Liver (tissue), 9 donors: ENCODE data around the gene YY1. TPM values are rescaled to one million over a fixed set of nuclear protein-coding genes. Genes with fewer than 3 reads are reported as not detected.
A peak's percentile ranks its signal among the peaks of the same experiment; 100 is the strongest.

Experiments used
- DNase-seq: peaks from one replicate; pipeline ENCODE4 v3.0.0-alpha.2; 2017; ENCODE audit warnings: low spot score
- H3K27ac ChIP-seq, 2 donors: one replicate each; pipeline ENCODE4 v1.7.0; 2013; ENCODE audit warnings: inconsistent platforms in 2 of 2, low read length in 2 of 2, control low read depth in 1 of 2, low read depth in 1 of 2, mild to moderate bottlenecking in 1 of 2
- H3K27me3 ChIP-seq, 4 donors: one replicate each; pipeline versions ENCODE4 v1.6.1 to v1.7.0; 2013; ENCODE audit warnings: low read length in 3 of 4, inconsistent platforms in 1 of 4, mild to moderate bottlenecking in 1 of 4, moderate library complexity in 1 of 4; ENCODE audit not compliant: control insufficient read depth in 4 of 4, insufficient read depth in 4 of 4
- H3K36me3 ChIP-seq, 4 donors: one replicate each; pipeline versions ENCODE4 v1.6.1 to v1.7.0; 2013; ENCODE audit warnings: low read length in 3 of 4, mild to moderate bottlenecking in 3 of 4, low read depth in 1 of 4, moderate library complexity in 1 of 4; ENCODE audit not compliant: control insufficient read depth in 4 of 4, insufficient read depth in 3 of 4
- H3K4me1 ChIP-seq, 4 donors: one replicate each; pipeline versions ENCODE4 v1.6.1 to v1.7.0; 2013; ENCODE audit warnings: low read length in 3 of 4, mild to moderate bottlenecking in 3 of 4, moderate library complexity in 1 of 4; ENCODE audit not compliant: control insufficient read depth in 4 of 4, insufficient read depth in 4 of 4
- H3K4me3 ChIP-seq, 3 donors: one replicate each; pipeline versions ENCODE4 v1.6.1 to v1.7.0; 2013; ENCODE audit warnings: low read length in 3 of 3, control low read depth in 1 of 3, low read depth in 1 of 3, mild to moderate bottlenecking in 1 of 3
- H3K9ac ChIP-seq, 2 donors: one replicate each; pipeline ENCODE4 v1.7.0; 2013; ENCODE audit warnings: low read length in 2 of 2, mild to moderate bottlenecking in 2 of 2, moderate library complexity in 2 of 2, control low read depth in 1 of 2, low read depth in 1 of 2
- H3K9me3 ChIP-seq, 4 donors: one replicate each; pipeline versions ENCODE4 v1.6.1 to v1.7.0; 2013; ENCODE audit warnings: low read length in 3 of 4; ENCODE audit not compliant: control insufficient read depth in 4 of 4
- ATF3 ChIP-seq: IDR thresholded peaks from 2 replicates; pipeline ENCODE4 v1.6.1; 2016; ENCODE audit warnings: antibody characterized with exemption
- CTCF ChIP-seq: fragments of 150-350 bp; IDR thresholded peaks from 2 replicates; pipeline ENCODE4 v1.5.1; 2017; ENCODE audit warnings: improper control_type of control experiment, low read depth, low read length; ENCODE audit not compliant: missing input control
- EGR1 ChIP-seq, 2 donors: IDR thresholded peaks; 2 replicates each; pipeline ENCODE4 v1.6.1; 2016 to 2018; ENCODE audit warnings: antibody characterized with exemption in 2 of 2, low read depth in 2 of 2
- FOXA1 ChIP-seq: IDR thresholded peaks from 2 replicates; pipeline ENCODE4 v1.6.1; 2016; ENCODE audit warnings: antibody characterized with exemption
- FOXA2 ChIP-seq: IDR thresholded peaks from 2 replicates; pipeline ENCODE4 v1.6.1; 2016; ENCODE audit warnings: antibody characterized with exemption
- GABPA ChIP-seq, 2 donors: IDR thresholded peaks in 1 of 2; conservative IDR thresholded peaks in 1 of 2; 2 replicates each; pipeline ENCODE4 v1.6.1; 2016; ENCODE audit warnings: antibody characterized with exemption in 2 of 2, mild to moderate bottlenecking in 1 of 2, moderate library complexity in 1 of 2
- HNF4A ChIP-seq, 2 donors: conservative IDR thresholded peaks; 2 replicates each; pipeline ENCODE4 v1.6.1; 2016; ENCODE audit warnings: antibody characterized with exemption in 2 of 2, mild to moderate bottlenecking in 2 of 2
- HNF4G ChIP-seq: IDR thresholded peaks from 2 replicates; pipeline ENCODE4 v1.6.1; 2016; ENCODE audit warnings: antibody characterized with exemption
- JUND ChIP-seq, 2 donors: IDR thresholded peaks; 2 replicates each; pipeline ENCODE4 v1.6.1; 2016; ENCODE audit warnings: antibody characterized with exemption in 2 of 2
- MAX ChIP-seq: IDR thresholded peaks from 2 replicates; pipeline ENCODE4 v1.6.1; 2016; ENCODE audit warnings: antibody characterized with exemption
- NR2F2 ChIP-seq: IDR thresholded peaks from 2 replicates; pipeline ENCODE4 v1.6.1; 2016; ENCODE audit warnings: antibody characterized with exemption
- RAD21 ChIP-seq, 2 donors: IDR thresholded peaks; 2 replicates each; pipeline ENCODE4 v1.6.1; 2016; ENCODE audit warnings: antibody characterized with exemption in 2 of 2, mild to moderate bottlenecking in 2 of 2
- REST ChIP-seq: IDR thresholded peaks from 2 replicates; pipeline ENCODE4 v1.6.1; 2016; ENCODE audit warnings: antibody characterized with exemption, mild to moderate bottlenecking
- RXRA ChIP-seq, 2 donors: IDR thresholded peaks; 2 replicates each; pipeline ENCODE4 v1.6.1; 2017 to 2018; ENCODE audit warnings: antibody characterized with exemption in 2 of 2, mild to moderate bottlenecking in 1 of 2
- SP1 ChIP-seq: IDR thresholded peaks from 2 replicates; pipeline ENCODE4 v1.6.1; 2018; ENCODE audit warnings: antibody characterized with exemption, mild to moderate bottlenecking
- TAF1 ChIP-seq: conservative IDR thresholded peaks from 2 replicates; pipeline ENCODE4 v1.6.1; 2016; ENCODE audit warnings: antibody characterized with exemption, mild to moderate bottlenecking
- YY1 ChIP-seq: IDR thresholded peaks from 2 replicates; pipeline ENCODE4 v1.6.1; 2016; ENCODE audit warnings: antibody characterized with exemption, mild to moderate bottlenecking
- ZBTB33 ChIP-seq: IDR thresholded peaks from 2 replicates; pipeline ENCODE4 v1.6.1; 2016; ENCODE audit warnings: antibody characterized with exemption
- WGBS: extraction: QIAGEN DNeasy Blood & Tissue Kit; methylation state at CpG from one replicate; pipeline ENCODE4 v1.1.7; 2013; 5-methylcytosine and 5-hydroxymethylcytosine counted together
- polyA plus RNA-seq, 2 donors: library from polyadenylated mRNA; stranded (reverse) in 1 of 2; unstranded in 1 of 2; fragments of 200-250 nt in 1 of 2; fragments of >200 nt in 1 of 2; fragmentation: Nextera tagmentation in 1 of 2; extraction: Ambion mirVana in 1 of 2; gene quantifications; one replicate each; pipeline versions ENCODE4 v1.2.1 to v1.2.3, GENCODE V29; 2013 to 2015
- total RNA-seq, 2 donors: library from RNA; depleted of rRNA; stranded (reverse); fragments of >200 nt; gene quantifications; one replicate each; pipeline ENCODE4 v1.2.3, GENCODE V29; 2014
- donor health status: healthy.
- donor health status: healthy.
- donor health status: healthy.
- donor health status: healthy.
- donor health status: healthy.

Gene YY1
- total and polyA plus RNA-seq, 4 donors: 15.8 to 37.4 (median 28.8) TPM

GRCh38 chr14:100325958-100326357 lies 87.0 kb downstream of the YY1 start:
- Histone ChIP-seq H3K4me3 (peak overlapping the region; percentile 52 to 87 (median 83)), H3K27ac (peak overlapping the region; percentile 71 to 94), H3K9me3 (no peaks in the 10 kb centered on the region), H3K36me3 (peaks cover 10 to 21% (median 12%) of the 10 kb centered on the region in 4 donors), H3K27me3 (no peaks in the 10 kb centered on the region), H3K4me1 (peaks cover 19 to 55% (median 44%) of the 10 kb centered on the region in 4 donors), H3K9ac (peak overlapping the region; percentile 54 to 69)
- 43% methylated on average over 13 of the region's 13 CpGs for WGBS
- TF ChIP-seq TAF1: no peak
- TF ChIP-seq EGR1 (IDR thresholded peaks at IDR 0.05; ENCODE audit: low read depth in 2 of 2): no peak
- TF ChIP-seq SP1: peak; percentile 49
- no peak for TF ChIP-seq FOXA1
- peak in 1 of 2 donors; percentile 31 for TF ChIP-seq RAD21 (IDR thresholded peaks at IDR 0.05)
- TF ChIP-seq FOXA2: peak; percentile 76
- TF ChIP-seq JUND (IDR thresholded peaks at IDR 0.05): no peak
- TF ChIP-seq HNF4A (conservative IDR thresholded peaks at IDR 0.05): peak in 1 of 2 donors; percentile 52
- peak; percentile 33 to 50 for TF ChIP-seq RXRA (IDR thresholded peaks at IDR 0.05)
- no peak for DNase-seq

GRCh38 chr14:100327128-100327527 lies 88.2 kb downstream of the YY1 start:
- Histone ChIP-seq H3K9me3 (no peaks in the 10 kb centered on the region), H3K4me1 (peaks cover 10 to 43% (median 33%) of the 10 kb centered on the region in 4 donors), H3K36me3 (peaks cover 10 to 21% (median 12%) of the 10 kb centered on the region in 4 donors), H3K4me3 (no peak overlapping the region), H3K9ac (no peak overlapping the region), H3K27ac (no peak overlapping the region), H3K27me3 (no peaks in the 10 kb centered on the region)
- no peak for DNase-seq
- WGBS: 79% methylated on average over 24 of the region's 24 CpGs
- TF ChIP-seq RXRA (IDR thresholded peaks at IDR 0.05) (no peak), MAX (no peak), NR2F2 (no peak), CTCF (no peak), RAD21 (IDR thresholded peaks at IDR 0.05) (no peak), ZBTB33 (no peak), TAF1 (no peak), HNF4G (no peak), YY1 (no peak), EGR1 (IDR thresholded peaks at IDR 0.05; ENCODE audit: low read depth in 2 of 2) (no peak), FOXA1 (no peak), ATF3 (no peak), SP1 (no peak), HNF4A (conservative IDR thresholded peaks at IDR 0.05) (no peak), REST (no peak), GABPA (IDR thresholded peaks at IDR 0.05 in 1 of 2, conservative IDR thresholded peaks at IDR 0.05 in 1 of 2) (no peak), JUND (IDR thresholded peaks at IDR 0.05) (no peak)
